ENCODE data around the gene ATP6V0A1.
"Not testable (repeated sequence)": the region's sequence is repeated elsewhere in the genome, so short reads cannot be mapped to it uniquely, and the experiment has no call there.

Gene ATP6V0A1

GRCh38 chr17:42436391-42436790, 22.3 kb upstream of the ATP6V0A1 start:
- DNase-seq (ENCODE audit: low read depth in 2 of 2) = peak; percentile 97 to 98

GRCh38 chr17:42438600-42439567, 19.8 kb upstream of the ATP6V0A1 start:
- DNase-seq (ENCODE audit: low read depth in 2 of 2) = no peak

- DNase-seq (ENCODE audit: low read depth in 2 of 2) = no peak
Observed at GRCh38 chr17:42441371-42442195, 17.1 kb upstream of the ATP6V0A1 start.

GRCh38 chr17:42442196-42442565, 16.5 kb upstream of the ATP6V0A1 start:
- no peak for DNase-seq (ENCODE audit: low read depth in 2 of 2)

- DNase-seq (ENCODE audit: low read depth in 2 of 2) = not testable (repeated sequence)
Observed at GRCh38 chr17:42449176-42449575, 9.5 kb upstream of the ATP6V0A1 start.

GRCh38 chr17:42449838-42450237, 8.8 kb upstream of the ATP6V0A1 start:
- not testable (repeated sequence) for DNase-seq (ENCODE audit: low read depth in 2 of 2)

- DNase-seq (ENCODE audit: low read depth in 2 of 2) = not testable (repeated sequence)
Observed at GRCh38 chr17:42451270-42451669, 7.4 kb upstream of the ATP6V0A1 start.

GRCh38 chr17:42453439-42453838, 5.2 kb upstream of the ATP6V0A1 start:
- DNase-seq (ENCODE audit: low read depth in 2 of 2) = no peak

- not testable (repeated sequence) for DNase-seq (ENCODE audit: low read depth in 2 of 2)
Observed at GRCh38 chr17:42454987-42455386, 3.7 kb upstream of the ATP6V0A1 start.

GRCh38 chr17:42456223-42457106, 2.2 kb upstream of the ATP6V0A1 start:
- DNase-seq (ENCODE audit: low read depth in 2 of 2) = peak; percentile 65 to 71

- no peak for DNase-seq (ENCODE audit: low read depth in 2 of 2)
Observed at GRCh38 chr17:42457107-42457792, 1.4 kb upstream of the ATP6V0A1 start.

- no peak for DNase-seq (ENCODE audit: low read depth in 2 of 2)
Observed at GRCh38 chr17:42459256-42459800, 650 bp downstream of the ATP6V0A1 start.

GRCh38 chr17:42459801-42460281, 1.2 kb downstream of the ATP6V0A1 start:
- DNase-seq (ENCODE audit: low read depth in 2 of 2) = no peak

GRCh38 chr17:42460371-42460770, 1.7 kb downstream of the ATP6V0A1 start:
- no peak for DNase-seq (ENCODE audit: low read depth in 2 of 2)

GRCh38 chr17:42463976-42464400, 5.3 kb downstream of the ATP6V0A1 start:
- no peak for DNase-seq (ENCODE audit: low read depth in 2 of 2)

- no peak for DNase-seq (ENCODE audit: low read depth in 2 of 2)
Observed at GRCh38 chr17:42467889-42468288, 9.2 kb downstream of the ATP6V0A1 start.

- DNase-seq (ENCODE audit: low read depth in 2 of 2) = peak; percentile 75 to 79
Observed at GRCh38 chr17:42472709-42473521, 14.2 kb downstream of the ATP6V0A1 start.

- DNase-seq (ENCODE audit: low read depth in 2 of 2) = no peak
Observed at GRCh38 chr17:42474276-42474675, 15.6 kb downstream of the ATP6V0A1 start.

- no peak for DNase-seq (ENCODE audit: low read depth in 2 of 2)
Observed at GRCh38 chr17:42475121-42475520, 16.4 kb downstream of the ATP6V0A1 start.

GRCh38 chr17:42475835-42476234, 17.2 kb downstream of the ATP6V0A1 start:
- no peak for DNase-seq (ENCODE audit: low read depth in 2 of 2)
